Measurements from ENCODE around the gene THOC2. TPM values are rescaled to one million over a fixed set of nuclear protein-coding genes. Genes with fewer than 3 reads are reported as not detected.

THOC2 gene
- total RNA-seq, 6 donors from 2014 or later, result 63.0 to 229 (median 103) TPM

- no peak overlapping the region for H3K27ac ChIP-seq
- whole genome bisulfite sequencing, 2 donors, result 75 to 100% methylated on average over 1 of the region's 1 CpG
- no peak overlapping the region for H3K4me3 ChIP-seq
- no peaks in the 10 kb centered on the region for H3K4me1 ChIP-seq
- H3K9me3 ChIP-seq, result no peaks in the 10 kb centered on the region
- no peak for DNase-seq
- no peak for ATAC-seq (ENCODE audit: low FRiP score in 2 of 2)
- TF ChIP-seq EP300 (IDR thresholded peaks at IDR 0.05) (no peak), CTCF (IDR thresholded peaks at IDR 0.05) (no peak), POLR2A (IDR thresholded peaks at IDR 0.05) (no peak), POLR2AphosphoS5 (IDR thresholded peaks at IDR 0.05) (no peak)
- no peaks in the 10 kb centered on the region for H3K27me3 ChIP-seq
- H3K36me3 ChIP-seq, result no peaks in the 10 kb centered on the region
Measured at GRCh38 chrX:123550829-123551228, 182.0 kb downstream of the THOC2 start.

Small RNA genes within 50 kb of the gene (small RNA-seq; reads per million reads assigned to genes)
- 0 reads per million in 4 donors for gene AL030996.1
- gene RNU7-69P, result 0 reads per million in 4 donors

Other genes with a start within 250 kb of the THOC2 start
- gene XIAP, start 127.0 kb upstream of the THOC2 start, total RNA-seq, result 10 to 100 TPM; 28.3 to 64.2 (median 46.8) TPM
- gene STAG2, start 228.7 kb upstream of the THOC2 start, total RNA-seq, result 100 to 1,000 TPM in 2 of 6 donors, 10 to 100 TPM in 4; 49.9 to 105 (median 68.1) TPM

All from upper lobe of left lung (tissue), 6 donors.